Psoas muscle (tissue), 8 donors: ENCODE data around the gene PLPPR3. TPM values are rescaled to one million over a fixed set of nuclear protein-coding genes. Genes with fewer than 3 reads are reported as not detected.

Source experiments
- ATAC-seq, 4 donors: fragments of 200-7000 bp; cut with Tn5 transposase; one replicate each; pipeline ENCODE4 v1.9.1; 2020; ENCODE audit warnings: moderate library complexity in 3 of 4, mild to moderate bottlenecking in 2 of 4
- DNase-seq, 2 donors: peaks; one replicate each; pipeline ENCODE4 v3.0.0-alpha.2; 2020
- H3K27ac ChIP-seq: fragments of 200-600 bp; one replicate; pipeline ENCODE4 v1.8.0; 2022
- H3K27me3 ChIP-seq, 3 donors: fragments of 200-600 bp in 1 of 3; one replicate each; pipeline versions ENCODE4 v1.6.1 to v1.8.0; 2013 to 2022; ENCODE audit warnings: low read length in 2 of 3, mild to moderate bottlenecking in 2 of 3, moderate library complexity in 1 of 3; ENCODE audit not compliant: insufficient read depth in 3 of 3
- H3K36me3 ChIP-seq, 2 donors: fragments of 200-600 bp in 1 of 2; one replicate each; pipeline versions ENCODE4 v1.6.1 to v1.8.0; 2013 to 2022; ENCODE audit warnings: low read depth in 1 of 2, mild to moderate bottlenecking in 1 of 2, moderate library complexity in 1 of 2; ENCODE audit not compliant: insufficient read depth in 1 of 2
- H3K4me1 ChIP-seq: fragments of 200-600 bp; one replicate; pipeline ENCODE4 v1.8.0; 2022
- H3K4me3 ChIP-seq: fragments of 200-600 bp; one replicate; pipeline ENCODE4 v1.8.0; 2022; ENCODE audit warnings: mild to moderate bottlenecking
- H3K9me3 ChIP-seq: fragments of 200-600 bp; one replicate; pipeline ENCODE4 v1.8.0; 2022
- WGBS, 3 donors: extraction: QIAGEN DNeasy Blood & Tissue Kit; methylation state at CpG; one replicate each; pipeline versions ENCODE4 v1.1.6 to v1.1.7; 2013; 5-methylcytosine and 5-hydroxymethylcytosine counted together
- intact Hi-C, 2 donors: fragments of 100-400 bp; cut with DNase I; formaldehyde crosslinking; loops; one replicate each; pipeline versions ENCODE4 v1.11.0 to v1.14.2; 2022
- polyA plus RNA-seq, 3 donors: library from polyadenylated mRNA; stranded (reverse); fragments of 200-250 nt; gene quantifications; one replicate each; pipeline ENCODE4 v1.2.3, GENCODE V29; 2013
- total RNA-seq, 4 donors: library from RNA; stranded (reverse); fragmentation: NEBNext Ultra II Directional in 2 of 4; extraction: Animal tissue kit (Norgen Biotek cat#: 25700) in 2 of 4; gene quantifications; one replicate each; pipeline versions ENCODE4 v1.2.1 to v1.2.4, GENCODE V29; 2021 to 2023
- TF ChIP-seq, protein P1 (sequence below): fragments of 200-600 bp; IDR thresholded peaks from one replicate; pipeline ENCODE4 v1.8.0; 2022; ENCODE audit warnings: antibody characterized with exemption
- donor health status: healthy with polysubstance abuse.
- donor health status: DM: no; HTN: no; CAD: no; lungs with moderate emphysema.
- donor health status: Bipolar disorder and iron deficiency.
- donor health status: healthy.
- donor health status: DM: yes; HTN: yes; CAD: no.
- donor health status: DM: no; HTN: no; CAD: no.
- donor health status: DM: no; HTN: no; CAD: no.
- donor health status: DM: yes; HTN: yes; CAD: no.

Gene PLPPR3
- total and polyA plus RNA-seq, 7 donors: not detected

- intact Hi-C loops: no loop called here
- Histone ChIP-seq H3K4me3 (peak overlapping the region; percentile 39), H3K9me3 (no peaks in the 10 kb centered on the region), H3K36me3 (no peaks in the 10 kb centered on the region), H3K27me3 (peaks cover 0 to 17% (median 11%) of the 10 kb centered on the region in 3 donors), H3K27ac (peak overlapping the region; percentile 9), H3K4me1 (no peaks in the 10 kb centered on the region)
- ATAC-seq (peak in 2 of 4 donors; percentile 46 to 59), DNase-seq (peak in 1 of 2 donors; percentile 12)
- TF ChIP-seq, protein P1, sequence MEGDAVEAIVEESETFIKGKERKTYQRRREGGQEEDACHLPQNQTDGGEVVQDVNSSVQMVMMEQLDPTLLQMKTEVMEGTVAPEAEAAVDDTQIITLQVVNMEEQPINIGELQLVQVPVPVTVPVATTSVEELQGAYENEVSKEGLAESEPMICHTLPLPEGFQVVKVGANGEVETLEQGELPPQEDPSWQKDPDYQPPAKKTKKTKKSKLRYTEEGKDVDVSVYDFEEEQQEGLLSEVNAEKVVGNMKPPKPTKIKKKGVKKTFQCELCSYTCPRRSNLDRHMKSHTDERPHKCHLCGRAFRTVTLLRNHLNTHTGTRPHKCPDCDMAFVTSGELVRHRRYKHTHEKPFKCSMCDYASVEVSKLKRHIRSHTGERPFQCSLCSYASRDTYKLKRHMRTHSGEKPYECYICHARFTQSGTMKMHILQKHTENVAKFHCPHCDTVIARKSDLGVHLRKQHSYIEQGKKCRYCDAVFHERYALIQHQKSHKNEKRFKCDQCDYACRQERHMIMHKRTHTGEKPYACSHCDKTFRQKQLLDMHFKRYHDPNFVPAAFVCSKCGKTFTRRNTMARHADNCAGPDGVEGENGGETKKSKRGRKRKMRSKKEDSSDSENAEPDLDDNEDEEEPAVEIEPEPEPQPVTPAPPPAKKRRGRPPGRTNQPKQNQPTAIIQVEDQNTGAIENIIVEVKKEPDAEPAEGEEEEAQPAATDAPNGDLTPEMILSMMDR: no peak
- 14 to 26% (median 22%) methylated on average over 29 of the region's 29 CpGs for WGBS, 3 donors
These were observed 39.4 kb downstream of the PLPPR3 start for GRCh38 chr19:782185-782877.

DNA sequence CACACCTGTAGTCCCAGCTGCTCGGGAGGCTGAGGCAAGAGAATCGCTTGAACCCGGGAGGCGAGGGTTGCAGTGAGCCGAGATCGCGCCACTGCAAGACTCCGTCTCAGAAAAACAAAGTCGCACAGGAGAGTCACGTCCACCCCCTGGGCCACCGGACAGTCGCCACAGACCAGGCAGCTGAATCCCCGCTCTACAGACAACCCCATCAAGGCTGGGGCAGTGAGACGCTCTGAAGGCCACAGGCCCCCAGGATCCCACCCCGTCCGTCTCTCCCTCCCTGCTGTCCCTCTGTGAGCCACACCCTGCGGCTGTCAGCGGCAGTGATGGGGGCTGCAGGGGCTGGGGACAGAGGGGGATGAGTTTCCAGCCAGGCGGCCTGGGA lies 40.0 kb downstream of the PLPPR3 start:
- Histone ChIP-seq H3K9me3 (no peaks in the 10 kb centered on the region), H3K4me3 (peak overlapping the region; percentile 39), H3K27me3 (peaks cover 0 to 17% (median 11%) of the 10 kb centered on the region in 3 donors), H3K36me3 (no peaks in the 10 kb centered on the region), H3K4me1 (no peaks in the 10 kb centered on the region), H3K27ac (peak overlapping the region; percentile 9)
- no peak for ATAC-seq
- WGBS, 3 donors: 75 to 90% (median 83%) methylated on average over 17 to 19 of the region's 19 CpGs
- DNase-seq: peak in 1 of 2 donors; percentile 5
- TF ChIP-seq, protein P1: no peak
- intact Hi-C loops: no loop called here

DNA sequence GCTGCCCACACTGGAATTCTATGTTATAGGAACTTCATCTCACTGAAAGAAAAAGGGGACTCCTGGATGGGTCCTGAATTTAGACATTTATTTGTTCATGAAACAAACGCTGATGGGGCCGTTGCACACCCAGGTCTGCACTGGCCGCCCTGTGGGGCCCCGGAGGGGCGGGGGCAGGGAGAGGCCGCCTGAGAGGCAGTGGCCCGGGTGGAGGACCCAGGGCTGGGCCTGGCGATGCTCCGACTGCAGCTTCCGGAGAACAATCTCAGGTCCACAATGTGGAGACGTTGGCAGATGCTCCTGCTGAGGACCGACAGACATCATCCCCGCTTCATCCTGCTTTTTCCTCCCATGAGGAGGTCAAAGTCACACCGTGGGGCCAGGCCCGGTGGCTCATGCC lies 40.8 kb downstream of the PLPPR3 start:
- 71 to 77% (median 72%) methylated on average over 13 to 15 of the region's 15 CpGs for WGBS, 3 donors
- H3K9me3 ChIP-seq: no peaks in the 10 kb centered on the region
- TF ChIP-seq, protein P1: no peak
- H3K4me3 ChIP-seq: no peak overlapping the region
- DNase-seq (peak in 1 of 2 donors; percentile 10), ATAC-seq (no peak)
- no peak overlapping the region for H3K27ac ChIP-seq
- no peaks in the 10 kb centered on the region for H3K4me1 ChIP-seq
- H3K36me3 ChIP-seq: no peaks in the 10 kb centered on the region
- intact Hi-C loops: no loop called here
- peaks cover 0 to 17% (median 11%) of the 10 kb centered on the region in 3 donors for H3K27me3 ChIP-seq

- DNase-seq: peak; percentile 68 to 78
- no peak overlapping the region for H3K27ac ChIP-seq
These were observed 42.7 kb downstream of the PLPPR3 start for GRCh38 chr19:778910-779653.

More at GRCh38 chr19:778910-779653, 42.7 kb downstream of the PLPPR3 start:
- peak in 3 of 4 donors; percentile 48 to 62 (median 53) for ATAC-seq
- Histone ChIP-seq H3K27me3 (peaks cover 0 to 17% (median 11%) of the 10 kb centered on the region in 3 donors), H3K4me3 (no peak overlapping the region), H3K36me3 (no peaks in the 10 kb centered on the region), H3K4me1 (no peaks in the 10 kb centered on the region), H3K9me3 (no peaks in the 10 kb centered on the region)
- WGBS, 3 donors: 32 to 38% (median 36%) methylated on average over 33 to 36 of the region's 36 CpGs
- TF ChIP-seq, protein P1: no peak
- intact Hi-C loops: no loop called here
